Germinal center (tissue), 1 donor: Measurements from ENCODE around the gene ASGR1.
"Not testable (repeated sequence)": the region's sequence is repeated elsewhere in the genome, so short reads cannot be mapped to it uniquely, and the experiment has no call there.

Experiments used
- DNase-seq: peaks from one replicate; pipeline ENCODE4 v3.0.0; 2012; ENCODE audit warnings: mixed read lengths, low spot score

The ASGR1 gene

GRCh38 chr17:7191069-7191468 is 11.9 kb upstream of the ASGR1 start:
- DNase-seq: no peak

- DNase-seq: no peak
These were observed 11.2 kb upstream of the ASGR1 start for GRCh38 chr17:7190276-7190917.

GRCh38 chr17:7186241-7186640 is 7.1 kb upstream of the ASGR1 start:
- DNase-seq: no peak

- DNase-seq: no peak
These were observed 5.5 kb upstream of the ASGR1 start for GRCh38 chr17:7184647-7185046.

- no peak for DNase-seq
These were observed 4.9 kb upstream of the ASGR1 start for GRCh38 chr17:7184091-7184488.

- DNase-seq: no peak
These were observed 4.4 kb upstream of the ASGR1 start for GRCh38 chr17:7183433-7184090.

GRCh38 chr17:7182101-7182500 is 2.9 kb upstream of the ASGR1 start:
- DNase-seq: not testable (repeated sequence)

GRCh38 chr17:7178973-7179316 is 225 bp downstream of the ASGR1 start:
- no peak for DNase-seq

GRCh38 chr17:7177954-7178477 is 1.2 kb downstream of the ASGR1 start:
- DNase-seq: no peak

- peak; percentile 83 for DNase-seq
These were observed 1.8 kb downstream of the ASGR1 start for GRCh38 chr17:7177191-7177953.

- DNase-seq: no peak
These were observed 2.4 kb downstream of the ASGR1 start for GRCh38 chr17:7176841-7177190.

GRCh38 chr17:7176107-7176840 is 2.9 kb downstream of the ASGR1 start:
- no peak for DNase-seq

GRCh38 chr17:7175330-7175733 is 3.8 kb downstream of the ASGR1 start:
- no peak for DNase-seq

GRCh38 chr17:7174603-7175326 is 4.4 kb downstream of the ASGR1 start:
- no peak for DNase-seq

GRCh38 chr17:7173687-7174602 is 5.2 kb downstream of the ASGR1 start:
- peak; percentile 21 for DNase-seq

- not testable (repeated sequence) for DNase-seq
These were observed 6.5 kb downstream of the ASGR1 start for GRCh38 chr17:7172522-7173191.

- not testable (repeated sequence) for DNase-seq
These were observed 9.6 kb downstream of the ASGR1 start for GRCh38 chr17:7169565-7169908.

- not testable (repeated sequence) for DNase-seq
These were observed 10.2 kb downstream of the ASGR1 start for GRCh38 chr17:7168841-7169564.

GRCh38 chr17:7167832-7168231 is 11.3 kb downstream of the ASGR1 start:
- DNase-seq: no peak
